Medulla oblongata (tissue), 1 donor: Measurements from ENCODE around the gene PRRG1.
"Not testable (repeated sequence)": the region's sequence is repeated elsewhere in the genome, so short reads cannot be mapped to it uniquely, and the experiment has no call there.

Experiments used
- DNase-seq: peaks from one replicate; pipeline ENCODE4 v3.0.0-alpha.2; 2015; ENCODE audit errors: extremely low spot score

The PRRG1 gene

DNA sequence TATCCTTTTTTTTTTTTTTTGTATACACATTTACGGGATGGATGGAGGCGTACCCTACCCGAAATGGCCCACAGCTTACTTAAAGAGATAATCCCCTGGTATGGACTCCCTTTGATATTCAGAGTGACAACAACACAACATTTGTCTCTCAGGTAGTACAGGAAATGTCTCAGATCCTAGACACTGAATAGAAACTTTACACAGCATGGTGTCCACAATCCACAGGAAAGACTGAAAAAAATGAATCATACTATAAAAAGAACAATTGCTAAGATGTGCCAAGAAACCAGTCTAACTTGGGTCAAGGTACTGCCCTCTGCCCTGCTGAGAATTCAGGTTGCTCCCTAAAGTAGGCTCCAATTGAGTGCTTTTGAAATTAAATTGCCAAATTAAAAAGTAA, 121.5 kb downstream of the PRRG1 start:
- DNase-seq = no peak

DNA sequence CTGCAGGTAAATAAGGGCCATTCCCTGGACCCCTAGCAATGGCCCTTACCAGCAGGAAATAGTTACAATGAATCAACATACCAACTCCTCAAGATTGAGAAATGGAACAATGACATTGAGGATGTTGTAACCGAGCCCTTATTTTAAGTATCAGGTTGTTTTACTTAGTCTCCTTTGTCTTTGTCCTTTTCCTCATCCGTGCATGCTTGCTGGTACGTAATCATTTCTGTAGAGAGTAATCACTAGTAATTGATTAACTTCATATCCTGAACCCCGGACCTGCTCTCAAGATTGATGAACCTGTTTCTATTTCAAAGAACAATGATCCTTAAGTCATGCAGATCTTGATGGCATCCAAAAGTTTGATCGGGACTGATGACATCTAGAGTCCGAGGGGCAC, 123.7 kb downstream of the PRRG1 start:
- no peak for DNase-seq

- DNase-seq = no peak
Observed at GRCh38 chrX:37474478-37474877, 125.3 kb downstream of the PRRG1 start.

DNA sequence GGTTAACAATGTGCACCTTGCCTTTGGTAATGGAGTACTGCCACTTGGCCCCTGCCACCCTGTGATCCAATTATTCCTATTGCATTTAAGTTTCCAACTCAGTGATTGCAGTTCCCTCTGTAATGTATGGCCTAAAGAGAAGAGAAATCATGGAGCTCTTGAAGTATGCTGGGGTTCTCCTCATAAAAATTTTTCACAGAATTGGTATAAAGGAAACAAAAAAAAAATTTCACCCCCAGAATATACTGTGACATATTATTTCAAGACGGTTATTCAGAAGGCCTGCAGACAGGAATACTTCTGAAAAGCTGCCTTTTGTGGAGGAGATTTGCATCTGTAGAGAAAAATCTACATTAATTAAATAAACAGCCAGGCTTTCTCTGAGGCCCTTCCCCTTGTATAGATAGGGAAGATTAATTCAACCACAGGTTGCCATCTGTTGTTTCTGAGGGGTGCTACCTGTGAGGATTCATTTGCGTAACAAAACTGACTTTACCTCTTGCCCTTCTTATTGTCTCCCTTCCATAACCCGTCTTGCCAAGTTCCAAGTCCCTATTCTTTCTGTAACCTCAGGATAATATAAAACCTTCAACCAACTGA, 127.5 kb downstream of the PRRG1 start:
- no peak for DNase-seq

DNA sequence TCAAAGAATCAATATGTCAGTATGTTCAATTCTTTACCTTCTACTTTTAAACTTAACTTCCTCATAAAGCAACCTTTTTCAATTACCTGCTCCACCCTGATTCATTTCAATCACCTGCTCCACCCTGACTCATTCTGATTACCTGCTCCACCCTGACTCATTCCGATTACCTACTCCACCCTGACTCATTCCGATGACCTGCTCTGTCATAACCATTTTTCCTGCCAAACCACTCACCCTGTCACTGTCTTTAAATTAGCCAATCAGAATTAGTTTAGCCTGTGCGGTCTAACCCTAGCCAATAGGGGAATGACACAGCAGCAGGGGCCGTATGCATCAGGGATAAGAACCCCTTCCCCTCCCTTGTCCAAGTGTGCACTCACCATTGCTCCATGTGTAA, 135.2 kb downstream of the PRRG1 start:
- DNase-seq = not testable (repeated sequence)

GRCh38 chrX:37485429-37485828, 136.3 kb downstream of the PRRG1 start:
- DNase-seq = no peak

- DNase-seq = no peak
Observed at GRCh38 chrX:37487271-37487670, 138.1 kb downstream of the PRRG1 start.

- no peak for DNase-seq
Observed at GRCh38 chrX:37488323-37488722, 139.2 kb downstream of the PRRG1 start.

- DNase-seq = no peak
Observed at GRCh38 chrX:37491686-37492085, 142.5 kb downstream of the PRRG1 start.

GRCh38 chrX:37495760-37496159, 146.6 kb downstream of the PRRG1 start:
- DNase-seq = not testable (repeated sequence)

DNA sequence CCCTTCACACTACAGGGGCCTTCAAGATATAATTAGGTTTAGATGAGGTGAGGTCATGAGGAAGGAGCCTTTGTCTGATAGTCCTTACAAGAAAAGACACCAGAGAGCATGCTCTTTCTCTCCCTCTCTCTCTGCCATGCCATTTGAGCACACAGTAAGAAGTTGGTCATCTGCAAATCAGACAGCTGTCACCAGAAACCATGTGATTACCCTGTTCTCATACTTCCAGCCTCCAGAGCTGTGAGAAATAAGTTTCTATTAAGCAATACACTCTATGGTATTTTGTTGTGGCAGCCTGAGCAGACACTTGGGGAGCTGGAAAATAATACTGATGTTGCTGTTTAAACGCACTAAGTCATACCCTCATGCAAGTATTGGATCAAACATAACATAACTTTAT, 148.0 kb downstream of the PRRG1 start:
- DNase-seq = not testable (repeated sequence)

- not testable (repeated sequence) for DNase-seq
Observed at GRCh38 chrX:37498323-37498722, 149.2 kb downstream of the PRRG1 start.

GRCh38 chrX:37499649-37500048, 150.5 kb downstream of the PRRG1 start:
- not testable (repeated sequence) for DNase-seq

GRCh38 chrX:37504991-37505390, 155.8 kb downstream of the PRRG1 start:
- DNase-seq = no peak
